ENCODE measurements around the gene CD69.
"Not testable (repeated sequence)": the region's sequence is repeated elsewhere in the genome, so short reads cannot be mapped to it uniquely, and the experiment has no call there.

CD69 gene

GRCh38 chr12:9752145-9752933 lies 8.4 kb downstream of the CD69 start:
- no peak for DNase-seq (ENCODE audit: low read depth)
- H3K4me3 ChIP-seq (ENCODE audit: low read depth, low read length): no peak overlapping the region

GRCh38 chr12:9751204-9752144 lies 9.2 kb downstream of the CD69 start:
- no peak for DNase-seq (ENCODE audit: low read depth)
- H3K4me3 ChIP-seq (ENCODE audit: low read depth, low read length): no peak overlapping the region

- DNase-seq (ENCODE audit: low read depth): peak; percentile 12
- H3K4me3 ChIP-seq (ENCODE audit: low read depth, low read length): no peak overlapping the region
These were observed 10.2 kb downstream of the CD69 start for GRCh38 chr12:9750276-9751203.

- DNase-seq (ENCODE audit: low read depth): no peak
These were observed 11.1 kb downstream of the CD69 start for GRCh38 chr12:9749640-9750039.

GRCh38 chr12:9745199-9745598 lies 15.5 kb downstream of the CD69 start:
- no peak for DNase-seq (ENCODE audit: low read depth)
- no peak overlapping the region for H3K4me3 ChIP-seq (ENCODE audit: low read depth, low read length)

More at GRCh38 chr12:9749640-9750039, 11.1 kb downstream of the CD69 start:
- no peak overlapping the region for H3K4me3 ChIP-seq (ENCODE audit: low read depth, low read length)

- no peak overlapping the region for H3K4me3 ChIP-seq (ENCODE audit: low read depth, low read length)
- DNase-seq (ENCODE audit: low read depth): no peak
These were observed 18.0 kb downstream of the CD69 start for GRCh38 chr12:9742661-9743060.

- no peak for DNase-seq (ENCODE audit: low read depth)
- no peak overlapping the region for H3K4me3 ChIP-seq (ENCODE audit: low read depth, low read length)
These were observed 19.0 kb downstream of the CD69 start for GRCh38 chr12:9741726-9742125.

GRCh38 chr12:9740106-9740750 lies 20.5 kb downstream of the CD69 start:
- no peak for DNase-seq (ENCODE audit: low read depth)
- peak overlapping the region; percentile 15 for H3K4me3 ChIP-seq (ENCODE audit: low read depth, low read length)

GRCh38 chr12:9739404-9740105 lies 21.1 kb downstream of the CD69 start:
- not testable (repeated sequence) for DNase-seq (ENCODE audit: low read depth)
- peak overlapping the region; percentile 15 for H3K4me3 ChIP-seq (ENCODE audit: low read depth, low read length)

- not testable (repeated sequence) for DNase-seq (ENCODE audit: low read depth); H3K4me3 ChIP-seq (ENCODE audit: low read depth, low read length)
These were observed 21.8 kb downstream of the CD69 start for GRCh38 chr12:9738905-9739304.

GRCh38 chr12:9736936-9737705 lies 23.6 kb downstream of the CD69 start:
- DNase-seq (ENCODE audit: low read depth): no peak
- H3K4me3 ChIP-seq (ENCODE audit: low read depth, low read length): no peak overlapping the region

GRCh38 chr12:9735601-9736000 lies 25.1 kb downstream of the CD69 start:
- H3K4me3 ChIP-seq (ENCODE audit: low read depth, low read length): no peak overlapping the region
- DNase-seq (ENCODE audit: low read depth): no peak

GRCh38 chr12:9732921-9733461 lies 27.7 kb downstream of the CD69 start, which contains the start of gene CLECL1:
Gene CLECL1 (minus strand): TSS chr12:9733097.
- H3K4me3 ChIP-seq (ENCODE audit: low read depth, low read length): no peak within 1 kb of the TSS
- no peak for DNase-seq (ENCODE audit: low read depth)

GRCh38 chr12:9731797-9732196 lies 28.9 kb downstream of the CD69 start:
- no peak for DNase-seq (ENCODE audit: low read depth)

GRCh38 chr12:9731393-9731792 lies 29.3 kb downstream of the CD69 start:
- no peak for DNase-seq (ENCODE audit: low read depth)
- H3K4me3 ChIP-seq (ENCODE audit: low read depth, low read length): no peak overlapping the region

More at GRCh38 chr12:9731797-9732196, 28.9 kb downstream of the CD69 start:
- no peak overlapping the region for H3K4me3 ChIP-seq (ENCODE audit: low read depth, low read length)

- no peak for DNase-seq (ENCODE audit: low read depth)
These were observed 30.1 kb downstream of the CD69 start for GRCh38 chr12:9730591-9730990.

GRCh38 chr12:9730011-9730410 lies 30.7 kb downstream of the CD69 start:
- DNase-seq (ENCODE audit: low read depth): no peak
- H3K4me3 ChIP-seq (ENCODE audit: low read depth, low read length): no peak overlapping the region

More at GRCh38 chr12:9730591-9730990, 30.1 kb downstream of the CD69 start:
- no peak overlapping the region for H3K4me3 ChIP-seq (ENCODE audit: low read depth, low read length)
